SHP77 treated with DMSO at 0.1 percent for 48 hours (cell line): ENCODE results near the gene ENDOD1.
"Not testable (repeated sequence)": the region's sequence is repeated elsewhere in the genome, so short reads cannot be mapped to it uniquely, and the experiment has no call there.

Source experiments
- DNase-seq: peaks from one replicate; lab custom pipeline; 2025; lab: John Stamatoyannopoulos, UW

The ENDOD1 gene

GRCh38 chr11:95089620-95090542, at the start of gene ENDOD1:
Gene ENDOD1, plus strand, starts transcription at chr11:95089846. Its CDS starts 82 bp downstream, at chr11:95089928.
- DNase-seq, result no peak

GRCh38 chr11:95042239-95042638, 47.4 kb upstream of the ENDOD1 start:
- no peak for DNase-seq

GRCh38 chr11:95042906-95043305, 46.7 kb upstream of the ENDOD1 start:
- no peak for DNase-seq

GRCh38 chr11:95044010-95044409, 45.6 kb upstream of the ENDOD1 start:
- no peak for DNase-seq

DNA sequence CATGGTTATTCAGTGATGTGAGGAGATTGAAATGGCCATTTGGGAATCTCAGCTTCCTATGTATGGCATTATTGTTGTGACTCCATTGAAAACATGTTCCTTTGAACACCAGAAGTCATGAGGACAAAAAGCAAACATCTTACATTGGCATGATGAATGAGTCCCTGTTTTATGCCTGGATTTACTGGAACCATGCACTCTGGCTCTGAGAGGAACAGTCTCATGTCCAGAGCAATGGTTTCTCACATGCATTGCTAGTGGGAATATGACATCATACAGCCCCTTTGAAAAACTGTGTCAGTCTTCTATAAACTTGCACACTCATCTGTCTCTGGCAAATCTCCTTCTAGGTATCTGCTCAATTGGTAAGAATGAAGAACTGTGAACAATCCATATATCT, 43.8 kb upstream of the ENDOD1 start:
- DNase-seq, result no peak

DNA sequence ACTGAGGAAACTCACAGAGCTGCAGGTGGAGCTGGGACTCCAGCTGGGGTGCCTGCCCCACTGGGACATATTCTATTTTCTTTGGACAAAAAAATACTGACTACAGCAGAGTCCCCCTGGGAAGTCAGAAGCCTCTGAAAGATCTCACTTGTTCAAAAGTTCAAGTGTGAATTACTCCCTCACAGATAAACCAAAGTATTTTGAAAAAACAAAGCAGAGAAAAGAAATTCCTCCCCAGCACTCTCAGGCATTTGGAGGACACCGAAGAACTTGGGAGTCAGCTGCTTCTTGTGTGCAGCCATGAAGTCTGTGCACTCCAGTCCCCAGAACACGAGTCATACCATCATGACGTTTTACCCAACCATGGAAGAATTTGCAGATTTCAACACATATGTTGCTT, 40.5 kb upstream of the ENDOD1 start, which contains the start of gene KDM4F:
KDM4F (plus strand) TSS at position 301 of the 400 bp plus-strand sequence.
- not testable (repeated sequence) for DNase-seq

- DNase-seq, result no peak
These were observed 38.9 kb upstream of the ENDOD1 start for GRCh38 chr11:95050595-95051202.

- DNase-seq, result no peak
These were observed 35.3 kb upstream of the ENDOD1 start for GRCh38 chr11:95054356-95054755.

DNA sequence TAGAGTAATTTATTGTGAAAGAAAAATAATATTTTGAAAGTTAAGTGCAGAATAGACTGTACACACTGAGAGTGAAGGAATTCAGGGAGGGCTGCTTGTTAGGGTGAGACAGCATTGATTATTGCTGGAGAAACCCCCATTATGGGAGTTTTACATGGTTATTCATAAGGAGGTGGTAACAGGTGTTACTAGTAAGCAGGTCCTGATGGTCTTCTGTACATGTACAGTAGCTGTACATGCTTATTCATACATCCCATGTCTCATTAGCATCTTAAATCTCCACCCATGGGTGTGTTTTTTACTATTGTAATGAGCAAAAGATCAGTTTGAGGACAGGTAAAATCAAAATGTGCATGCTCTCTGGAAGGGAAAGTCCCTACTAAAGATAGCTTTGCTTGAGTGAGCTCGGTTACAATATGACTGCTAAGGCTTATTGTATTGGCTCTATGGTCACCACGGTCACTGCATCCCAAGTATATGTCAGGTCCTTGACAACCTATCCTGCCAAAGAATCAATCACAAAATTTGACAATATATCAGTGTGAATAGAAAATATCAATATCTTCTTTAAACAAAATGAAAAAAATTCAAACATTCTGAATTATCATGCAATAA, 34.3 kb upstream of the ENDOD1 start:
- DNase-seq, result no peak

DNA sequence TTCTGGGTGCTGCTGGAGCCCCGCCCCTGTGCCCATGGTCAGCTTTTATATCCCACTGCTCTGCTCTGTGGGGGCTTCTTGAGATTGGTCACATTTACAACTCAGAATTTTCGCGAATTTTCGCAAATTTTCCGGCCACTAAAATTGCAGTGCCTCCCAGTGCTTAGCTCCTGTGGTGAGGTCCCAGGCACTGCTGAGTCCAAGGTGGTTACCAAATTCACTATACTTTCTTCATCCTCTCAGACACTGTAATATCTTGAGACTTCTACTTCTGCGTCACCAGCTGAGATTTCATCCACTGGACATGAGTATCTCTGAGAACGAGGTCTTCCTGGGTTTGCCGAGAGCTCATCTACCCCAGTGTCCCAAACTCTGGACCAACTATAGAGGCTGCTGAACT, 31.7 kb upstream of the ENDOD1 start:
- no peak for DNase-seq

- DNase-seq, result no peak
These were observed 31.0 kb upstream of the ENDOD1 start for GRCh38 chr11:95058621-95059020.

GRCh38 chr11:95059046-95059445, 30.6 kb upstream of the ENDOD1 start:
- DNase-seq, result no peak

- no peak for DNase-seq
These were observed 24.3 kb upstream of the ENDOD1 start for GRCh38 chr11:95065336-95065735.

- peak; percentile 72 for DNase-seq
These were observed 23.0 kb upstream of the ENDOD1 start, which contains the start of gene SRSF8 for GRCh38 chr11:95066716-95067038. Gene SRSF8, plus strand, starts transcription at chr11:95066919. Its CDS starts 308 bp downstream, at chr11:95067227.

- peak; percentile 72 for DNase-seq
These were observed 22.4 kb upstream of the ENDOD1 start for GRCh38 chr11:95067039-95067840.

- peak; percentile 50 for DNase-seq
These were observed 21.8 kb upstream of the ENDOD1 start for GRCh38 chr11:95067841-95068219.

DNA sequence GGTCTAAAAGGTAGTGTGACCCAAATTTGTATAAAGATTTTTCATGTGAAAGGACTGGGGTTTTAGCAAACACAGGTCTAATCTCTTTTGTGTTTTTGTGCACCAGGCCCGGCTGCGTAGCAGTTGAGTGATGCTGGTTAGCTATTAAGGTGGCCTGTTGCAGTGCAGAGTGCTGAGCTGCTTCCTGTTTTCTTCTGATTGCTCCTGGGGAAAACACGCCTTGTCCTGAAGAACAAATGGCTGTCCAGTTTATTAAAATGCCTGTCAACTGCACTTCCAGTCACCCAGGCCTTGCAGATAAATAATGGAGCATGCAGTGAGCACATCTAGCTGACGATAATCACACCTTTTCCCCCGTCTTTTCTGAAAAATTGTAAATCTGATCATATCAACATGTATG, 21.1 kb upstream of the ENDOD1 start:
- DNase-seq, result peak; percentile 85

GRCh38 chr11:95070471-95070870, 19.2 kb upstream of the ENDOD1 start:
- no peak for DNase-seq

GRCh38 chr11:95072948-95073347, 16.7 kb upstream of the ENDOD1 start:
- DNase-seq, result no peak

GRCh38 chr11:95074792-95075563, 14.7 kb upstream of the ENDOD1 start:
- DNase-seq, result no peak

- DNase-seq, result no peak
These were observed 13.2 kb upstream of the ENDOD1 start for GRCh38 chr11:95076416-95076815.
